Measurements from ENCODE around the gene RHOBTB3.

The RHOBTB3 gene

DNA sequence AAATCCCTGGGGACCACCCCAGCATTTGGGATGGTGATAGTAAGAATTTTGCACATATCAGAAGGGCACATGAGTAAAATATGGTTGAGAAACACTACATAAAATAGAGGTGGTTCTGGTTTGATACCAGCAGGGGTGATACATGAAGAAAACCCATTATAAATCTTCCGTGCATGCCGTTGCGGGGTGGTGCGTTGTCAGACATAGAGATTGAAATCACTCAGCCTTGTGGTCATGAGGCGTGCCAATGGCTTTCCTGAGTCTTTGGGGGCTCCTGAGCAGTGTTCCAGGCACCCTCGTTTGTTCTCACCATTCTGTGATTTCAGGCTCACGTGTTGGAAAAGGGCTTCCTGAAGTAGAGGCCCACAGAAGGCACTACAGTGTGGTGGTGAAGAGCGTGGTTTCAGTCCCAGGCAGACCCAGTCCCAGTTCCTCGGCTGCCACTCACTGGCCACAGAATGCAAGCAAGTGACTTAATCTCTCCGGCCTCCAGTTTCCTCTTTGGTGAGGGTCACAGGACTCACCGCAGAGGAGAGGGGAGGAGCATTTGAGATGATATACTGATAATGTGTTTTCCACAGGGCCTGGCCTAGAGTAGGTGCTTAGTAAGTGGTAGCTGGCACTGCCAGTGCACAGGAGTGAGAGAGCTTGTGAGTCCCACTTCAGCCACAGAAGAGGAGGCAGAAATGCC is 111.9 kb downstream of the RHOBTB3 start:
- DNase-seq = peak in 4 of 5 experiments; percentile 33 to 89 (median 44)

- no peak for DNase-seq
Observed at GRCh38 chr5:95843733-95844223, 112.6 kb downstream of the RHOBTB3 start.

- no peak for DNase-seq
Observed at GRCh38 chr5:95845391-95845790, 114.3 kb downstream of the RHOBTB3 start.

Measured in T-helper 2 cell (primary cell).